Endothelial cell of umbilical vein (primary cell): ENCODE results near the gene SVOP.

Source experiments
- EZH2 ChIP-seq: IDR thresholded peaks from 2 replicates; pipeline ENCODE4 v1.6.1; 2012; ENCODE audit warnings: borderline replicate concordance, low read depth, mild to moderate bottlenecking, moderate library complexity, low read length, inconsistent platforms; ENCODE audit not compliant: severe bottlenecking
- FOS ChIP-seq: IDR thresholded peaks from 2 replicates; pipeline ENCODE4 v1.6.1; 2011; ENCODE audit warnings: mild to moderate bottlenecking, low read length, moderate library complexity, borderline replicate concordance; ENCODE audit not compliant: insufficient read depth
- GATA2 ChIP-seq: IDR thresholded peaks from 2 replicates; pipeline ENCODE4 v1.7.0; 2011; ENCODE audit warnings: low read depth, mild to moderate bottlenecking, moderate library complexity, mixed read lengths, low read length; ENCODE audit not compliant: insufficient read length, insufficient read depth
- JUN ChIP-seq: IDR thresholded peaks from 2 replicates; pipeline ENCODE4 v1.6.1; 2011; ENCODE audit warnings: borderline replicate concordance, low read depth; ENCODE audit not compliant: insufficient read length, insufficient read depth
- MYC ChIP-seq: IDR thresholded peaks from one replicate; pipeline ENCODE4 v1.6.1; 2011; ENCODE audit warnings: mild to moderate bottlenecking, low read depth, low read length
- POLR2A ChIP-seq: IDR thresholded peaks from 2 replicates; pipeline ENCODE4 v1.6.1; 2012; ENCODE audit warnings: low read depth, mild to moderate bottlenecking, control low read depth, low read length
- POLR2AphosphoS5 ChIP-seq: IDR thresholded peaks from 2 replicates; pipeline ENCODE4 v1.6.1; 2012; ENCODE audit warnings: low read depth, mild to moderate bottlenecking, control low read depth, low read length, moderate library complexity; ENCODE audit not compliant: insufficient read depth
- TF ChIP-seq, protein P1 (sequence below), 2 donors: IDR thresholded peaks; 1 replicate in 1 of 2; 2 replicates in 1 of 2; pipeline ENCODE4 v1.5.1; 2011; ENCODE audit warnings: low read length in 2 of 2, mild to moderate bottlenecking in 2 of 2, moderate library complexity in 2 of 2, control low read depth in 1 of 2, inconsistent platforms in 1 of 2, low read depth in 1 of 2; ENCODE audit not compliant: insufficient read depth in 1 of 2; ENCODE audit errors: extremely low read depth in 1 of 2
- TF ChIP-seq, protein P2 (sequence below): IDR thresholded peaks from 2 replicates; pipeline ENCODE4 v1.6.1; 2011; ENCODE audit not compliant: insufficient read depth, insufficient read length

DNA sequence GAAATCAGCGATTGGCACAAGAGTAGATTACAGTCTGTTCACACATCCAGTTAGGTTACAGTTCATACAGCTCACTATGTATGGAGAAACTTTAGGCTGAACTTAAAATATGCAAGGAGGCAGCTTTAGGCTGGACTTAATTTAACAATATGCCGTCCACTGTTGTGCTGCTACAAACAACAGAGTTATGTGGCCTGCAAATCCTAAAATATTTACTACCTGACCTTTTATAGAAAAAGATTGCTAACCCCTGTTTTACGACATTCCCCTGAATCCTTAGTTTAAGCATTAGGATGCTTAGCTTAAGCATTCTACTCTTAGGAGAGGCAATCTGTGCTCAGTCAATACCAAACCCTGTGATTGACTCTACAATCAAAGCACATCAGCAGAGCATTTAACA is 90.1 kb downstream of the SVOP start:
- TF ChIP-seq, protein P1, sequence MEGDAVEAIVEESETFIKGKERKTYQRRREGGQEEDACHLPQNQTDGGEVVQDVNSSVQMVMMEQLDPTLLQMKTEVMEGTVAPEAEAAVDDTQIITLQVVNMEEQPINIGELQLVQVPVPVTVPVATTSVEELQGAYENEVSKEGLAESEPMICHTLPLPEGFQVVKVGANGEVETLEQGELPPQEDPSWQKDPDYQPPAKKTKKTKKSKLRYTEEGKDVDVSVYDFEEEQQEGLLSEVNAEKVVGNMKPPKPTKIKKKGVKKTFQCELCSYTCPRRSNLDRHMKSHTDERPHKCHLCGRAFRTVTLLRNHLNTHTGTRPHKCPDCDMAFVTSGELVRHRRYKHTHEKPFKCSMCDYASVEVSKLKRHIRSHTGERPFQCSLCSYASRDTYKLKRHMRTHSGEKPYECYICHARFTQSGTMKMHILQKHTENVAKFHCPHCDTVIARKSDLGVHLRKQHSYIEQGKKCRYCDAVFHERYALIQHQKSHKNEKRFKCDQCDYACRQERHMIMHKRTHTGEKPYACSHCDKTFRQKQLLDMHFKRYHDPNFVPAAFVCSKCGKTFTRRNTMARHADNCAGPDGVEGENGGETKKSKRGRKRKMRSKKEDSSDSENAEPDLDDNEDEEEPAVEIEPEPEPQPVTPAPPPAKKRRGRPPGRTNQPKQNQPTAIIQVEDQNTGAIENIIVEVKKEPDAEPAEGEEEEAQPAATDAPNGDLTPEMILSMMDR (IDR thresholded peaks at IDR 0.05; ENCODE audit: extremely low read depth in 1 of 2, insufficient read depth in 1 of 2, low read depth in 1 of 2, low read length in 2 of 2): no peak
- TF ChIP-seq POLR2AphosphoS5: no peak
- TF ChIP-seq, protein P2, sequence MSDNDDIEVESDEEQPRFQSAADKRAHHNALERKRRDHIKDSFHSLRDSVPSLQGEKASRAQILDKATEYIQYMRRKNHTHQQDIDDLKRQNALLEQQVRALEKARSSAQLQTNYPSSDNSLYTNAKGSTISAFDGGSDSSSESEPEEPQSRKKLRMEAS: no peak
- no peak for TF ChIP-seq POLR2A
- TF ChIP-seq GATA2: no peak
- no peak for TF ChIP-seq EZH2
- no peak for TF ChIP-seq MYC
- no peak for TF ChIP-seq JUN
- no peak for TF ChIP-seq FOS
